Glutamatergic neuron (in vitro differentiated cells): ENCODE results near the gene AJM1. TPM values are rescaled to one million over a fixed set of nuclear protein-coding genes. Genes with fewer than 3 reads are reported as not detected.
"Not testable (repeated sequence)": the region's sequence is repeated elsewhere in the genome, so short reads cannot be mapped to it uniquely, and the experiment has no call there.

Experiments used
- DNase-seq: peaks from one replicate; pipeline ENCODE4 v3.0.0; 2022
- H3K27ac Mint-ChIP-seq: one replicate; pipeline ENCODE4 v1.8.0; 2020; ENCODE audit warnings: mild to moderate bottlenecking, mixed read lengths, inconsistent platforms; ENCODE audit not compliant: unreplicated experiment
- H3K27me3 Mint-ChIP-seq: one replicate; pipeline ENCODE4 v1.8.0; 2020; ENCODE audit warnings: mild to moderate bottlenecking, moderate library complexity, mixed read lengths, inconsistent platforms; ENCODE audit not compliant: unreplicated experiment
- H3K36me3 Mint-ChIP-seq: one replicate; pipeline ENCODE4 v1.8.0; 2020; ENCODE audit warnings: mild to moderate bottlenecking, mixed read lengths, inconsistent platforms; ENCODE audit not compliant: unreplicated experiment
- H3K4me1 Mint-ChIP-seq: one replicate; pipeline ENCODE4 v1.8.0; 2020; ENCODE audit warnings: mild to moderate bottlenecking, low read depth, mixed read lengths, inconsistent platforms; ENCODE audit not compliant: unreplicated experiment
- H3K4me3 Mint-ChIP-seq: one replicate; pipeline ENCODE4 v1.8.0; 2020; ENCODE audit warnings: mild to moderate bottlenecking, mixed read lengths, inconsistent platforms; ENCODE audit not compliant: unreplicated experiment
- H3K9me3 Mint-ChIP-seq: one replicate; pipeline ENCODE4 v1.8.0; 2020; ENCODE audit warnings: mild to moderate bottlenecking, moderate library complexity, mixed read lengths, inconsistent platforms; ENCODE audit not compliant: unreplicated experiment
- total RNA-seq: library from RNA; stranded (reverse); fragmentation: NEBNext Ultra II Directional; extraction: Animal tissue kit (Norgen Biotek cat#: 25700); gene quantifications from one replicate; pipeline ENCODE4 v1.2.1, GENCODE V29; 2021; ENCODE audit not compliant: unreplicated experiment
- TF ChIP-seq, protein P1 (sequence below): fragments of 200-600 bp; sonication (generic); IDR thresholded peaks from one replicate; pipeline ENCODE4 v1.5.0; 2021; ENCODE audit not compliant: partially characterized antibody, unreplicated experiment

The AJM1 gene
- total RNA-seq, 1 donor from 2014 or later, result 15.3 TPM

GRCh38 chr9:136838314-136839228 lies 3.7 kb upstream of the AJM1 start:
- Mint-ChIP-seq H3K9me3 (peaks cover 12% of the 10 kb centered on the region), H3K4me3 (no peak overlapping the region), H3K36me3 (no peaks in the 10 kb centered on the region), H3K27ac (no peak overlapping the region), H3K27me3 (peaks cover 17% of the 10 kb centered on the region), H3K4me1 (peaks cover 15% of the 10 kb centered on the region)
- TF ChIP-seq, protein P1, sequence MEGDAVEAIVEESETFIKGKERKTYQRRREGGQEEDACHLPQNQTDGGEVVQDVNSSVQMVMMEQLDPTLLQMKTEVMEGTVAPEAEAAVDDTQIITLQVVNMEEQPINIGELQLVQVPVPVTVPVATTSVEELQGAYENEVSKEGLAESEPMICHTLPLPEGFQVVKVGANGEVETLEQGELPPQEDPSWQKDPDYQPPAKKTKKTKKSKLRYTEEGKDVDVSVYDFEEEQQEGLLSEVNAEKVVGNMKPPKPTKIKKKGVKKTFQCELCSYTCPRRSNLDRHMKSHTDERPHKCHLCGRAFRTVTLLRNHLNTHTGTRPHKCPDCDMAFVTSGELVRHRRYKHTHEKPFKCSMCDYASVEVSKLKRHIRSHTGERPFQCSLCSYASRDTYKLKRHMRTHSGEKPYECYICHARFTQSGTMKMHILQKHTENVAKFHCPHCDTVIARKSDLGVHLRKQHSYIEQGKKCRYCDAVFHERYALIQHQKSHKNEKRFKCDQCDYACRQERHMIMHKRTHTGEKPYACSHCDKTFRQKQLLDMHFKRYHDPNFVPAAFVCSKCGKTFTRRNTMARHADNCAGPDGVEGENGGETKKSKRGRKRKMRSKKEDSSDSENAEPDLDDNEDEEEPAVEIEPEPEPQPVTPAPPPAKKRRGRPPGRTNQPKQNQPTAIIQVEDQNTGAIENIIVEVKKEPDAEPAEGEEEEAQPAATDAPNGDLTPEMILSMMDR, result no peak
- no peak for DNase-seq

DNA sequence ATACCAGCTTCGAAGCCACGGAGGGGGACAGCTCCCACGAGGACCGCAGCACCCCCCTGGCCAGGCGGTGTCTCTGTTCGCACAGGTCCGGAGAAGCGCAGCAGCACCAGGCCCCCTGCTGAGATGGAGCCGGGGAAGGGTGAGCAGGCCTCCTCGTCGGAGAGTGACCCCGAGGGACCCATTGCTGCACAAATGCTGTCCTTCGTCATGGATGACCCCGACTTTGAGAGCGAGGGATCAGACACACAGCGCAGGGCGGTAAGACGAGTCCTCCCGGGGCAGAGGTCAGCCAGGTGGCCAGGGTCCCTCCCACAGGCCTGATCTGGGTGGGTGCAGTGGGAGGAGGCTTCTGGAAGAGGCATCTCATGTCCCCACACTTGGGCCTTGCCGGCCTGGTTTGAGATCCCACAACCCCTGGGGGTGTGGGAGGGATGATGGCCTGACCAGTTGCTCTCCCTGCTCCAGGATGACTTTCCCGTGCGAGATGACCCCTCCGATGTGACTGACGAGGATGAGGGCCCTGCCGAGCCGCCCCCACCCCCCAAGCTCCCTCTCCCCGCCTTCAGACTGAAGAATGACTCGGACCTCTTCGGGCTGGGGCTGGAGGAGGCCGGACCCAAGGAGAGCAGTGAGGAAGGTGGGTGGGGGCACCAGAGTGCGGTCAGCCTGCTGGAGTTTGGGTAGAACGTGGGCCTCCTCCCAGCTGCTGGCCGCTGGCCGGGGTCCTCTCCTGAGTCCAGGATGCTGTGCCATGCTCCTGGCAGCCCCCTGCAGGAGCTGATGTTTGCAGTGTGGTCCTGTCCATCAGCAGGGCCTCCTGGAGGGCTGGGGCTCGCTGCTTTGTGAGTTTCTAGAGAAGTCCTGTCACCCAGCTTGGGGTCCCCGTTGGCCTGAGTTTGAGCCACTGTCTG lies 2.8 kb upstream of the AJM1 start:
- peaks cover 9% of the 10 kb centered on the region for H3K4me1 Mint-ChIP-seq
- peak overlapping the region; percentile 47 for H3K4me3 Mint-ChIP-seq
- peaks cover 11% of the 10 kb centered on the region for H3K27me3 Mint-ChIP-seq
- peaks cover 7% of the 10 kb centered on the region for H3K9me3 Mint-ChIP-seq
- TF ChIP-seq, protein P1, result no peak
- DNase-seq, result no peak
- H3K27ac Mint-ChIP-seq, result peak overlapping the region; percentile 83
- no peaks in the 10 kb centered on the region for H3K36me3 Mint-ChIP-seq

GRCh38 chr9:136840140-136840876 lies 2.0 kb upstream of the AJM1 start:
- H3K27me3 Mint-ChIP-seq, result peaks cover 9% of the 10 kb centered on the region
- no peaks in the 10 kb centered on the region for H3K36me3 Mint-ChIP-seq
- peak overlapping the region; percentile 47 for H3K4me3 Mint-ChIP-seq
- peaks cover 9% of the 10 kb centered on the region for H3K4me1 Mint-ChIP-seq
- TF ChIP-seq, protein P1, result no peak
- DNase-seq, result no peak
- H3K9me3 Mint-ChIP-seq, result peaks cover 7% of the 10 kb centered on the region
- peak overlapping the region; percentile 83 for H3K27ac Mint-ChIP-seq

- H3K27me3 Mint-ChIP-seq, result peaks cover 9% of the 10 kb centered on the region
- H3K27ac Mint-ChIP-seq, result peak overlapping the region; percentile 72
- H3K9me3 Mint-ChIP-seq, result peaks cover 7% of the 10 kb centered on the region
- H3K4me1 Mint-ChIP-seq, result peaks cover 9% of the 10 kb centered on the region
- DNase-seq, result peak; percentile 72
- TF ChIP-seq, protein P1, result no peak
- H3K36me3 Mint-ChIP-seq, result no peaks in the 10 kb centered on the region
- H3K4me3 Mint-ChIP-seq, result no peak overlapping the region
These were observed 1.2 kb upstream of the AJM1 start for GRCh38 chr9:136840877-136841645.

DNA sequence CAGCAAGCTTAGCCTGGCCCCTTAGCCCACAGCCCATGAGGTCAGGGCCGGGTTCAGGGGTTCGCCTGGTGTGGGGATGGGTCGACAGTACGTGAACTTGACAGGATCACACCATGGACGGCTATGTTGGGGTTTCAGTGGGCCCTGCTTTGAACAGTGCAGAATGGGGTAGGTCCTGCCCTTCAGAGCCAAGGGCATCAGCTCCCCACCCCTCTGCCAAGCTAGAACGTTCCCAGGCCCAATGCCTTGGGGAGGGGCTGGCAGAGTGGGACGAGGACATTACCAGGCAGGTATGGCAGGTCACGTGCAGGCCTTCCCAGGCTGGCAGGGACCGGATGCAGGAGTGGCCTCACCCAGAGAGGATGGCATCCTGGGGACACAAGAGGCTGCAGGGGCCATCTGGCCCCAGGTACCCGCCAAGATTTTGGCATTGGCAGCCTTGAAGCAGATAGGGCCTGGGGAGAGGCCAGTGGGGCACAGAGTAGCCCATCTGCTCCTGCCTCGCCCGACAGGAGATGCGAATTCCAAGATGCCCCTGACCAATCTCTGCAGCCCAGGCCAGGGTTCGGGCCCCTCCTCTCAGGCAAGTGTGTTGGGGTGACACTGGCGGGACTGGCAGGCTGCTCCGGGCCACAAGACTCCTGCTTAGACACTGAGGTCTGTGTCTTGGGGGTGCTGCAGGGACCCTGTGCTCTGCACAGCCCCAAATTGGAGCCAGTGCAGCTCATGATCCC lies 465 bp upstream of the AJM1 start:
- peak overlapping the region; percentile 89 for H3K27ac Mint-ChIP-seq
- H3K27me3 Mint-ChIP-seq, result not testable (repeated sequence)

GRCh38 chr9:136843159-136843800 lies 1.0 kb downstream of the AJM1 start:
- H3K36me3 Mint-ChIP-seq, H3K4me1 Mint-ChIP-seq, H3K9me3 Mint-ChIP-seq, DNase-seq: not testable (repeated sequence)
- peaks cover 11% of the 10 kb centered on the region for H3K27me3 Mint-ChIP-seq
- peak overlapping the region; percentile 52 for H3K27ac Mint-ChIP-seq
- peak overlapping the region; percentile 75 for H3K4me3 Mint-ChIP-seq

More for the DNA sequence above, 465 bp upstream of the AJM1 start:
- H3K9me3 Mint-ChIP-seq, H3K36me3 Mint-ChIP-seq, DNase-seq, H3K4me1 Mint-ChIP-seq: not testable (repeated sequence)
- H3K4me3 Mint-ChIP-seq, result peak overlapping the region; percentile 72
